CD4-positive, alpha-beta memory T cell (primary cell): ENCODE measurements around the gene CYSRT1. TPM values are rescaled to one million over a fixed set of nuclear protein-coding genes. Genes with fewer than 3 reads are reported as not detected.

Source experiments
- CTCF ChIA-PET: fragments of 350-600 bp; sonication (Branson Sonifier 250); formaldehyde crosslinking; loops from one replicate; lab custom pipeline; 2021; ENCODE audit warnings: inconsistent platforms; ENCODE audit not compliant: partially characterized antibody; lab: Charles Lee
- POLR2A ChIA-PET: fragments of 350-600 bp; sonication (Branson Sonifier 250); formaldehyde crosslinking; loops from one replicate; lab custom pipeline; 2021; ENCODE audit not compliant: partially characterized antibody; lab: Charles Lee
- DNase-seq, 5 donors: peaks; one replicate each; pipeline versions ENCODE4 v3.0.0 to v3.0.0-alpha.2; 2020 to 2022; ENCODE audit warnings: mixed read lengths in 1 of 5
- H3K27ac ChIP-seq: one replicate; pipeline ENCODE4 v1.7.0; 2013; ENCODE audit warnings: low read depth, low read length
- H3K27me3 ChIP-seq: 2 replicates; pipeline ENCODE4 v1.7.0; 2013; ENCODE audit warnings: mild to moderate bottlenecking, low read length, moderate library complexity; ENCODE audit not compliant: insufficient read depth
- H3K36me3 ChIP-seq: 2 replicates; pipeline ENCODE4 v1.7.0; 2013; ENCODE audit warnings: mild to moderate bottlenecking, low read length, moderate library complexity; ENCODE audit not compliant: insufficient read depth
- H3K4me1 ChIP-seq: 2 replicates; pipeline ENCODE4 v1.7.0; 2013; ENCODE audit warnings: mild to moderate bottlenecking, low read length, moderate library complexity; ENCODE audit not compliant: insufficient read depth
- H3K4me3 ChIP-seq, 2 donors: one replicate each; pipeline ENCODE4 v1.7.0; 2013; ENCODE audit warnings: low read length in 2 of 2, mild to moderate bottlenecking in 1 of 2
- H3K9me3 ChIP-seq, 2 donors: one replicate each; pipeline ENCODE4 v1.7.0; 2013; ENCODE audit warnings: low read length in 2 of 2, control low read depth in 1 of 2; ENCODE audit not compliant: control insufficient read depth in 1 of 2
- H3K27ac Mint-ChIP-seq, 7 donors: one replicate each; pipeline ENCODE4 v1.8.0; 2020 to 2021; ENCODE audit warnings: mixed read lengths in 7 of 7, mild to moderate bottlenecking in 6 of 7, inconsistent platforms in 3 of 7, moderate library complexity in 3 of 7
- H3K27me3 Mint-ChIP-seq, 2 donors: one replicate each; pipeline ENCODE4 v1.8.0; 2020 to 2021; ENCODE audit warnings: mixed read lengths in 2 of 2
- H3K36me3 Mint-ChIP-seq, 2 donors: one replicate each; pipeline ENCODE4 v1.8.0; 2020 to 2021; ENCODE audit warnings: mixed read lengths in 2 of 2, inconsistent platforms in 1 of 2, mild to moderate bottlenecking in 1 of 2
- H3K4me1 Mint-ChIP-seq, 4 donors: one replicate each; pipeline ENCODE4 v1.8.0; 2020 to 2021; ENCODE audit warnings: mixed read lengths in 4 of 4, mild to moderate bottlenecking in 1 of 4
- H3K4me3 Mint-ChIP-seq, 8 donors: one replicate each; pipeline ENCODE4 v1.8.0; 2020 to 2021; ENCODE audit warnings: mixed read lengths in 8 of 8, mild to moderate bottlenecking in 7 of 8, moderate library complexity in 6 of 8, inconsistent platforms in 3 of 8
- H3K9me3 Mint-ChIP-seq, 8 donors: one replicate each; pipeline ENCODE4 v1.8.0; 2020 to 2021; ENCODE audit warnings: mixed read lengths in 8 of 8, mild to moderate bottlenecking in 5 of 8, inconsistent platforms in 3 of 8, moderate library complexity in 1 of 8
- intact Hi-C: fragments of 100-400 bp; cut with micrococcal nuclease; formaldehyde crosslinking; loops from one replicate; pipeline ENCODE4 v1.15.1; 2023
- polyA plus RNA-seq, 2 donors: library from polyadenylated mRNA; unstranded; fragments of 300-500 nt; fragmentation: Illumina TruSeq; gene quantifications; one replicate each; pipeline ENCODE4 v1.2.3, GENCODE V29; 2021
- total RNA-seq, 2 experiments: library from RNA; stranded (reverse); gene quantifications; one replicate each; pipeline ENCODE4 v1.2.3, GENCODE V29; 2021

CYSRT1 gene
- total and polyA plus RNA-seq, 4 experiments from 2014 or later, result 0.25 TPM; not detected in 3

DNA sequence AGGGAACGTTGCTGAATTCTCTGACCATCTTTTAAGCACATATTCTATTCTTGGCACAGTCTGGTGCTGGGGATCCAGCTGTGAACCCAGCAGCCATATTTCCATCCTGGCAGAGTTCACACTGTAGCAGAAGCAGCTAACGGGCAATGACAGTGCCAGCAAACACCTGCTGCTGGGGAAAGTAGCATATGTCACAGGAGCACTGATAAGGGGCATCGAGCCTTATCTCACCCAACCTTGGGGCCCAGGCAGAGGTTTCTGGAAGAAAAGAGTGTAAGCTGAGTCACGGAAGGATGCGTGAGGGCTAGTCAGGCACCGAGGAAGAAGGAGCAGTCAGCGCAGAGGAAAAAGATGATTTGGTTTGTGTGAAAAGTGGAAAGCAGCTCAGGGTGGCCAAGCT, 18.4 kb upstream of the CYSRT1 start:
- peaks cover 43% of the 10 kb centered on the region for H3K4me1 ChIP-seq
- H3K27ac Mint-ChIP-seq, result peak overlapping the region; percentile 83 to 96 (median 92)
- peak overlapping the region; percentile 94 for H3K27ac ChIP-seq
- DNase-seq, result no peak
- CTCF ChIA-PET, result interaction anchor here (1.1 to 1.5 kb wide), 2 partner anchors 17 to 20 kb away, joined by 4 to 5 read pairs; partner anchors contain the start of gene RNF224
- POLR2A ChIA-PET, result interaction anchor here (1.4 to 11.9 kb wide), 6 partner anchors 16 to 120 kb away, joined by 4 to 169 read pairs (median 8); partner anchors contain the start of genes ANAPC2, MAN1B1, NELFB and RNF208
- no peaks in the 10 kb centered on the region for H3K9me3 ChIP-seq
- H3K4me3 ChIP-seq, result peak overlapping the region in 1 of 2 donors; percentile 94
- intact Hi-C loops, result no loop called here
- H3K4me1 Mint-ChIP-seq, result peaks cover 26 to 49% (median 40%) of the 10 kb centered on the region in 4 donors
- no peaks in the 10 kb centered on the region for H3K27me3 ChIP-seq
- no peaks in the 10 kb centered on the region for H3K9me3 Mint-ChIP-seq
- peak overlapping the region; percentile 88 to 96 (median 94) for H3K4me3 Mint-ChIP-seq
- peaks cover 9 to 15% of the 10 kb centered on the region in 2 donors for H3K36me3 Mint-ChIP-seq
- H3K36me3 ChIP-seq, result no peaks in the 10 kb centered on the region
- H3K27me3 Mint-ChIP-seq, result no peaks in the 10 kb centered on the region

DNA sequence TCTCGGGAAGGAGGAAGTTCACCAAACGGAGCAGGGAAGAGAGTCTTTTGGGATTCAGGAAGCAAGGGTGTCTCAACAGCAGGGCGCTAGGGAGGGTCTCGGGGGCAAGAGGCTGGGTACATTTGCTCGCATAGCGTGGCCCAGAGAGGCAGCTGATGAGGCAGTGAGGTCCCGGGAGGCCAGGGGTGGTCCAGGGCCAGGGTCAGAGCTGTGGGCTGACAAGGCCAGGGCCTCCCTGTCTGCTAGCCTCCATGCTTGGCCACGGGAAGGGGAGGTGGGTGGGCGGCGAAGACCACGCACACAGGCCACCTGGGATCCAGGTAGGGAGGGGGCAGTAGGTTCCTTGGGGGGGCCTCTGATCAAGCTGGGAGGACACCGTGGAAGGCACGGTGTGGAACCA, 13.4 kb upstream of the CYSRT1 start:
- intact Hi-C loops, result no loop called here
- Mint-ChIP-seq H3K36me3 (peaks cover 8 to 9% of the 10 kb centered on the region in 2 donors), H3K4me3 (no peak overlapping the region), H3K27ac (peak overlapping the region in 3 of 7 donors; percentile 35 to 71 (median 52)), H3K4me1 (peaks cover 11 to 17% (median 14%) of the 10 kb centered on the region in 4 donors), H3K9me3 (no peaks in the 10 kb centered on the region), H3K27me3 (no peaks in the 10 kb centered on the region)
- POLR2A ChIA-PET, result interaction anchor here (0.6 kb wide), 1 partner anchor 19 kb away, joined by 3 read pairs; no protein-coding TSS in a partner anchor
- no peak overlapping the region for H3K4me3 ChIP-seq
- CTCF ChIA-PET, result no interaction called here
- no peak for DNase-seq
- no peaks in the 10 kb centered on the region for H3K27me3 ChIP-seq
- peaks cover 8% of the 10 kb centered on the region for H3K4me1 ChIP-seq
- no peaks in the 10 kb centered on the region for H3K36me3 ChIP-seq
- no peaks in the 10 kb centered on the region for H3K9me3 ChIP-seq
- no peak overlapping the region for H3K27ac ChIP-seq

DNA sequence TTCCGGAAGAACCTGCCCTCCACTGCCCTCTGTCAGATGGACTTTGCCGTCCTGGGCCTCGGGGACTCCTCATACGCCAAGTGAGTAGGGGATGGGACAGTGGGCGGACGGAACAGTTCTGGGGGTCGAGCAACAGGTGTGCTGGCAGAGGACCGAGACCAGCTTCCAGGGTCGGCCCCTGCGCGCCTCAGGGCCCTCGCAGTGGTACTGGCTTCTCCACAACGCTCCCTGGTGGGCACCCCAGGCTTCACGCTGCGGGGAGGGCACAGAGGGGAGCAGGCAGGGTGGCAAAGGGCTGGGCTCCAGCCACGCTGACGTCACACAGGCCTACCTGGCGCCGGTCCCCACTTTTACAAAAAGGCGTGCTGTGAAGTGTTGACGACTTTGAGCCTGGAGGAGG, 12.5 kb upstream of the CYSRT1 start:
- no peaks in the 10 kb centered on the region for H3K27me3 ChIP-seq
- no peak overlapping the region for H3K4me3 ChIP-seq
- H3K4me1 Mint-ChIP-seq, result peaks cover under 1 to 7% (median 5%) of the 10 kb centered on the region in 4 donors
- no peak overlapping the region for H3K27ac Mint-ChIP-seq
- ChIA-PET POLR2A (no interaction called here), CTCF (no interaction called here)
- H3K27ac ChIP-seq, result no peak overlapping the region
- no peaks in the 10 kb centered on the region for H3K36me3 ChIP-seq
- no peaks in the 10 kb centered on the region for H3K4me1 ChIP-seq
- peaks cover 2 to 6% of the 10 kb centered on the region in 2 donors for H3K36me3 Mint-ChIP-seq
- no peak for DNase-seq
- no peaks in the 10 kb centered on the region for H3K9me3 Mint-ChIP-seq
- H3K27me3 Mint-ChIP-seq, result no peaks in the 10 kb centered on the region
- intact Hi-C loops, result no loop called here
- no peak overlapping the region for H3K4me3 Mint-ChIP-seq
- no peaks in the 10 kb centered on the region for H3K9me3 ChIP-seq

DNA sequence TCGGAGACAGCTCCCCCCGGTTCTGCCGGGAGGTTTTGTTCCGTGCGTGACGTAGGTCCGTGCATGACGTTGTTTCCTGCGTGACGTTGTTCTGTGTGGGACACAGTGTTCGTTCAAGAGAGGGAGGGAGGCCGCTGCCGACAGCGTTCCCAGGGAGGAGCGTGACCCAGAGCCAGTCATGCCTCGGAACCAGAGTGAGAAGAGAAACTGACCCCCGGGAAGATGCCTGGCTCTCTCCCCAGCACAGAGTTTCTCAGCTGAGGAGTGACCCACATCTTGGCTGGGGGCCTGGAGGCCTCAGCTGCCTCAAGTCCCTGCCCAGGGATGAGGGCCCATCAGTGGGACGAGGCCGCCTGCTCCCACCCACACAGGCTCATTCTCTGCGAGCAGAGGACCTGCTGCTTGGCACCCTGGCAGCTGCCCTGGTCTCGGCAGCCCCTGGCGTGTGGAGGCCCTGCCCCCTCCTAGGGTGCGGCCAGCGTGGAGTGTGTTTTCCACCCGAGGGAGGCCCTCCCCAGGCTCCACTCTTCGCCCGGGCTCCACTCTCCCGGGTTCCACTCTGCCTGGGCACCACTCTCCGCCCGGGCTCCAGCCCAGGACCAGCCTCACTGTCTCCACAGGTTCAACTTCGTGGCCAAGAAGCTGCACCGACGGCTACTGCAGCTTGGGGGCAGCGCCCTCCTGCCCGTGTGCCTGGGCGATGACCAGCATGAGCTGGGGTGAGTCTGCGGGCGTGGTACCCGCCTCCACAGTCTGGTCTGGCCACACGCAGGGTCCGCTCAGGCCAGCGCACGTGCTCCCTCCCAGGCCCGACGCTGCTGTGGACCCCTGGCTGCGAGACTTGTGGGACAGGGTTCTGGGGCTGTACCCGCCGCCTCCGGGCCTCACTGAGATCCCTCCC, 11.6 kb upstream of the CYSRT1 start:
- H3K4me3 Mint-ChIP-seq, result no peak overlapping the region
- H3K27ac ChIP-seq, result no peak overlapping the region
- no peaks in the 10 kb centered on the region for H3K27me3 Mint-ChIP-seq
- peaks cover 0 to 4% of the 10 kb centered on the region in 2 donors for H3K36me3 Mint-ChIP-seq
- CTCF ChIA-PET, result no interaction called here
- no peaks in the 10 kb centered on the region for H3K27me3 ChIP-seq
- H3K4me1 Mint-ChIP-seq, result peaks cover 0 to 4% (median 2%) of the 10 kb centered on the region in 4 donors
- DNase-seq, result no peak
- POLR2A ChIA-PET, result interaction anchor here (1.6 kb wide), 1 partner anchor 8 kb away, joined by 7 read pairs; the partner anchor contains the start of genes NDOR1 and TMEM203
- H3K4me1 ChIP-seq, result no peaks in the 10 kb centered on the region
- peak overlapping the region in 1 of 7 donors; percentile 27 for H3K27ac Mint-ChIP-seq
- no peak overlapping the region for H3K4me3 ChIP-seq
- no peaks in the 10 kb centered on the region for H3K9me3 Mint-ChIP-seq
- intact Hi-C loops, result no loop called here
- H3K9me3 ChIP-seq, result no peaks in the 10 kb centered on the region
- no peaks in the 10 kb centered on the region for H3K36me3 ChIP-seq

DNA sequence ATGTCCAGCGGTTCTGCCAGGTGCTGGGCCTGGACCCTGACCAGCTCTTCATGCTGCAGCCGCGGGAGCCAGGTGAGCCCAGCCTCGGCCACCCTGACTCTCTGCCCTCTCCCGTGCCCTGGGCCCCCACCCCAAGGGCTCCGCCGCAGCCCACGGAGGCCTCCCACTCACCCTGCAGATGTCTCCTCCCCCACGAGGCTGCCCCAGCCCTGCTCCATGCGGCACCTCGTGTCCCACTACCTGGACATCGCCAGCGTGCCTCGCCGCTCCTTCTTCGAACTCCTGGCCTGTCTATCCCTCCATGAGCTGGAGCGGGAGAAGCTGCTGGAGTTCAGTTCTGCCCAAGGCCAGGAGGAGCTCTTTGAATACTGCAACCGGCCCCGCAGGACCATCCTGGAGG, 10.4 kb upstream of the CYSRT1 start:
- H3K36me3 ChIP-seq, result no peaks in the 10 kb centered on the region
- intact Hi-C loops, result no loop called here
- Mint-ChIP-seq H3K4me3 (no peak overlapping the region), H3K4me1 (peaks cover 0 to 1% (median 0%) of the 10 kb centered on the region in 4 donors), H3K27me3 (no peaks in the 10 kb centered on the region), H3K27ac (peak overlapping the region in 1 of 7 donors; percentile 27), H3K36me3 (no peaks in the 10 kb centered on the region), H3K9me3 (no peaks in the 10 kb centered on the region)
- no peaks in the 10 kb centered on the region for H3K4me1 ChIP-seq
- ChIA-PET POLR2A (interaction anchor here (1.6 kb wide), 1 partner anchor 9 kb away, joined by 7 read pairs; the partner anchor contains the start of genes NDOR1 and TMEM203), CTCF (interaction anchor here (3.0 kb wide), 1 partner anchor 22 kb away, joined by 10 read pairs; no protein-coding TSS in a partner anchor)
- DNase-seq, result no peak
- no peaks in the 10 kb centered on the region for H3K27me3 ChIP-seq
- no peaks in the 10 kb centered on the region for H3K9me3 ChIP-seq
- no peak overlapping the region for H3K27ac ChIP-seq
- H3K4me3 ChIP-seq, result no peak overlapping the region

DNA sequence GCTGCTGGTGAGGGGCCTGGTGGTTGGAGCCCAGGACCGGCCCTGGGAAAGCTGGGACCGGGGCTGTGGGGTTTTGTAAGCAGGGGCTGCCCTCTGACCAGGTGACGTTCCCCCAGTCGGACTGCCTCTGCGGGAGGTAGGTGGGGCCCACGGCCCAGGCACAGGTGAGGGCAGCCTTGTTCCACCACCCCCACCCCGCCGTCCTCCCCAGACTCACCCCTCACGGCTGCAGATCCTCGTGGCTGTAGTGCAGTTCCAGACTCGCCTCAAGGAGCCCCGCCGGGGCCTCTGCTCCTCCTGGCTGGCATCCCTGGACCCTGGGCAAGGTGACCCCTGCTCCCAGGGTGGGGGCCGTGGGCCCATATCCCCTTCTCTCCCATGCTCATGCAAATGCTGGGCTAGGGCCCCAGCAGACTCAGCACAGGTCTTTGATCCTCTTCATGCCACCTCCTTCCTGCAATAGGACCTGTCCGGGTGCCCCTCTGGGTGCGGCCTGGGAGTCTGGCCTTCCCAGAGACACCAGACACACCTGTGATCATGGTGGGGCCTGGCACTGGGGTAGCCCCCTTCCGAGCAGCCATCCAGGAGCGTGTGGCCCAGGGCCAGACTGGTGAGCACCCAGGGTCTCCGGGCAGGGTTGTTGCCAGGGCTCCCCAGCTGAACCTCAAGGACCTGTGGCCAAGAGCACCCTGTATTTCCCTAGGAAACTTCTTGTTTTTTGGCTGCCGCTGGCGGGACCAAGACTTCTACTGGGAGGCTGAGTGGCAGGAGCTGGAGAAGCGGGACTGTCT, 9.6 kb upstream of the CYSRT1 start:
- H3K36me3 Mint-ChIP-seq, result no peaks in the 10 kb centered on the region
- no peak for DNase-seq
- no peak overlapping the region for H3K4me3 Mint-ChIP-seq
- CTCF ChIA-PET, result interaction anchor here (1.6 to 3.0 kb wide), 2 partner anchors 21 to 24 kb away, joined by 4 to 10 read pairs; no protein-coding TSS in a partner anchor
- Histone ChIP-seq H3K4me3 (no peak overlapping the region), H3K27ac (no peak overlapping the region), H3K36me3 (no peaks in the 10 kb centered on the region), H3K9me3 (no peaks in the 10 kb centered on the region), H3K4me1 (no peaks in the 10 kb centered on the region), H3K27me3 (no peaks in the 10 kb centered on the region)
- peaks cover 0 to 1% (median 0%) of the 10 kb centered on the region in 4 donors for H3K4me1 Mint-ChIP-seq
- no peaks in the 10 kb centered on the region for H3K27me3 Mint-ChIP-seq
- POLR2A ChIA-PET, result interaction anchor here (0.8 to 1.6 kb wide), 2 partner anchors 10 to 30 kb away, joined by 3 to 7 read pairs; partner anchors contain the start of genes NDOR1 and TMEM203
- no peaks in the 10 kb centered on the region for H3K9me3 Mint-ChIP-seq
- intact Hi-C loops, result no loop called here
- peak overlapping the region in 1 of 7 donors; percentile 27 for H3K27ac Mint-ChIP-seq
